KG1 (cell line): ENCODE measurements around the gene TPM1.

Experiments used
- DNase-seq: peaks from one replicate; lab custom pipeline; 2025; lab: John Stamatoyannopoulos, UW

Gene TPM1

GRCh38 chr15:63056829-63057228 lies 14.3 kb downstream of the TPM1 start:
- DNase-seq: no peak

GRCh38 chr15:63057468-63058345 lies 15.2 kb downstream of the TPM1 start:
- no peak for DNase-seq

- no peak for DNase-seq
These were observed 16.5 kb downstream of the TPM1 start for GRCh38 chr15:63059075-63059474.

GRCh38 chr15:63059573-63060216 lies 17.1 kb downstream of the TPM1 start:
- DNase-seq: no peak

- no peak for DNase-seq
These were observed 18.2 kb downstream of the TPM1 start for GRCh38 chr15:63060699-63061098.

- no peak for DNase-seq
These were observed 19.4 kb downstream of the TPM1 start for GRCh38 chr15:63061975-63062374.

GRCh38 chr15:63063164-63063756 lies 20.7 kb downstream of the TPM1 start:
- DNase-seq: no peak

- no peak for DNase-seq
These were observed 21.4 kb downstream of the TPM1 start for GRCh38 chr15:63063877-63064409.

- DNase-seq: no peak
These were observed 23.0 kb downstream of the TPM1 start for GRCh38 chr15:63065262-63066221.

GRCh38 chr15:63066272-63066671 lies 23.7 kb downstream of the TPM1 start:
- no peak for DNase-seq

GRCh38 chr15:63067306-63067705 lies 24.8 kb downstream of the TPM1 start:
- no peak for DNase-seq

- no peak for DNase-seq
These were observed 25.6 kb downstream of the TPM1 start for GRCh38 chr15:63067976-63068743.

GRCh38 chr15:63069616-63070090 lies 27.1 kb downstream of the TPM1 start:
- no peak for DNase-seq

GRCh38 chr15:63070681-63071129 lies 28.2 kb downstream of the TPM1 start:
- DNase-seq: no peak

- DNase-seq: no peak
These were observed 28.9 kb downstream of the TPM1 start for GRCh38 chr15:63071288-63071909.

GRCh38 chr15:63072023-63072650 lies 29.6 kb downstream of the TPM1 start:
- no peak for DNase-seq

- DNase-seq: no peak
These were observed 30.3 kb downstream of the TPM1 start for GRCh38 chr15:63072809-63073277.

GRCh38 chr15:63073497-63074172 lies 31.1 kb downstream of the TPM1 start:
- no peak for DNase-seq
